PFSK-1 (cell line): ENCODE measurements around the gene PLPPR1.

ENCODE experiments used
- FOXP2 ChIP-seq: optimal IDR thresholded peaks from 2 replicates; pipeline ENCODE3; 2011; ENCODE audit warnings: borderline replicate concordance, control low read depth, inconsistent platforms; ENCODE audit not compliant: insufficient read depth; ENCODE audit errors: extremely low read length, extremely low read depth
- POLR2AphosphoS5 ChIP-seq: IDR thresholded peaks from 2 replicates; pipeline ENCODE4 v1.6.1; 2012; ENCODE audit warnings: low read depth, mild to moderate bottlenecking, control low read depth, low read length, moderate library complexity
- REST ChIP-seq, 2 experiments: IDR thresholded peaks; 2 replicates each; pipeline versions ENCODE4 v1.6.1 to v1.8.0; 2011 to 2012; ENCODE audit warnings: low read depth in 2 of 2, low read length in 2 of 2, control low read depth in 1 of 2, inconsistent platforms in 1 of 2, mild to moderate bottlenecking in 1 of 2, moderate library complexity in 1 of 2; ENCODE audit not compliant: insufficient read depth in 1 of 2
- SIN3A ChIP-seq: IDR thresholded peaks from 2 replicates; pipeline ENCODE4 v1.6.1; 2012; ENCODE audit warnings: mild to moderate bottlenecking, low read length, moderate library complexity, borderline replicate concordance; ENCODE audit not compliant: insufficient read depth
- TAF1 ChIP-seq: IDR thresholded peaks from 2 replicates; pipeline ENCODE4 v1.6.1; 2012; ENCODE audit warnings: low read length, control low read depth, borderline replicate concordance; ENCODE audit not compliant: insufficient read depth

GRCh38 chr9:101336091-101336490 lies 307.6 kb downstream of the PLPPR1 start:
- TF ChIP-seq SIN3A: no peak
- no peak for TF ChIP-seq POLR2AphosphoS5
- no peak for TF ChIP-seq REST (IDR thresholded peaks at IDR 0.05; ENCODE audit: insufficient read depth in 1 of 2, low read depth in 2 of 2, low read length in 2 of 2)
- no peak for TF ChIP-seq TAF1
- TF ChIP-seq FOXP2: no peak
